Thyroid gland (tissue), 4 donors: Measurements from ENCODE around the gene TNFRSF1A.

Experiments used
- POLR2A ChIP-seq, 2 donors: fragments of 450-650 bp; IDR thresholded peaks; one replicate each; pipeline ENCODE4 v1.6.1; 2017; ENCODE audit warnings: antibody characterized with exemption in 2 of 2, mild to moderate bottlenecking in 2 of 2, moderate library complexity in 1 of 2
- TF ChIP-seq, protein P1 (sequence below), 6 experiments: fragments of 200-600 bp in 3 of 6; fragments of 450-650 bp in 3 of 6; sonication (generic) in 3 of 6; IDR thresholded peaks; one replicate each; pipeline ENCODE4 v1.5.1; 2016 to 2019; ENCODE audit warnings: antibody characterized with exemption in 6 of 6, mild to moderate bottlenecking in 2 of 6, inconsistent platforms in 1 of 6, moderate library complexity in 1 of 6

DNA sequence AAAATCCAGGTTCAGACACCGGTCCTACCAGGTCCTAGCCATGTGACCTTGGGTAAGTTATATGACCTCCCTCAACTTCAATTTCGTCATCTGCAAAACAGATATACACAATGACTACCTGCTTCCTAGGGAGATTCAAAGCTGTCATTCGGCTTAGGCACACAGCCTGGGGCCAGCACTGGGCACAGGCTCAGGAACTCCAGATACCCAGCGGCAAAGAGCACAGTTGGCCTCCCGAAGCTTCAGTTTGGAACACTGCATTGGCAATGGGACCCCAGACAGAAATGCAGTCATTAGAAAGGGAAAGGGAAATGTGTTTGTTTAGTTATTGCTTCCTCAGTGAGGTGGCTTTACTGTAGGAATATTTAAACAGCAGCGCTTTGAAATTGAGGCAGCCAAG is 20.0 kb downstream of the TNFRSF1A start:
- TF ChIP-seq, protein P1, sequence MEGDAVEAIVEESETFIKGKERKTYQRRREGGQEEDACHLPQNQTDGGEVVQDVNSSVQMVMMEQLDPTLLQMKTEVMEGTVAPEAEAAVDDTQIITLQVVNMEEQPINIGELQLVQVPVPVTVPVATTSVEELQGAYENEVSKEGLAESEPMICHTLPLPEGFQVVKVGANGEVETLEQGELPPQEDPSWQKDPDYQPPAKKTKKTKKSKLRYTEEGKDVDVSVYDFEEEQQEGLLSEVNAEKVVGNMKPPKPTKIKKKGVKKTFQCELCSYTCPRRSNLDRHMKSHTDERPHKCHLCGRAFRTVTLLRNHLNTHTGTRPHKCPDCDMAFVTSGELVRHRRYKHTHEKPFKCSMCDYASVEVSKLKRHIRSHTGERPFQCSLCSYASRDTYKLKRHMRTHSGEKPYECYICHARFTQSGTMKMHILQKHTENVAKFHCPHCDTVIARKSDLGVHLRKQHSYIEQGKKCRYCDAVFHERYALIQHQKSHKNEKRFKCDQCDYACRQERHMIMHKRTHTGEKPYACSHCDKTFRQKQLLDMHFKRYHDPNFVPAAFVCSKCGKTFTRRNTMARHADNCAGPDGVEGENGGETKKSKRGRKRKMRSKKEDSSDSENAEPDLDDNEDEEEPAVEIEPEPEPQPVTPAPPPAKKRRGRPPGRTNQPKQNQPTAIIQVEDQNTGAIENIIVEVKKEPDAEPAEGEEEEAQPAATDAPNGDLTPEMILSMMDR (IDR thresholded peaks at IDR 0.05): no peak
- TF ChIP-seq POLR2A (IDR thresholded peaks at IDR 0.05): no peak
